Activated CD8-positive, alpha-beta T cell treated with anti-CD3 and anti-CD28 coated beads for 36 hours (primary cell): ENCODE results near the gene NPC1L1. TPM values are rescaled to one million over a fixed set of nuclear protein-coding genes. Genes with fewer than 3 reads are reported as not detected.
A peak's percentile ranks its signal among the peaks of the same experiment; 100 is the strongest.
"Not testable (repeated sequence)": the region's sequence is repeated elsewhere in the genome, so short reads cannot be mapped to it uniquely, and the experiment has no call there.

ENCODE experiments used
- ATAC-seq: fragments of 200-7000 bp; cut with Tn5 transposase; one replicate; pipeline ENCODE4 v1.10.0; 2021; ENCODE audit warnings: mild to moderate bottlenecking, moderate library complexity
- CTCF ChIA-PET: fragments of 350-600 bp; sonication (Branson Sonifier 250); formaldehyde crosslinking; loops from one replicate; lab custom pipeline; 2021; ENCODE audit warnings: antibody characterized with exemption; lab: Charles Lee
- POLR2A ChIA-PET: fragments of 350-600 bp; sonication (Branson Sonifier 250); formaldehyde crosslinking; loops from one replicate; lab custom pipeline; 2021; ENCODE audit warnings: antibody characterized with exemption; lab: Charles Lee
- DNase-seq: peaks from one replicate; pipeline ENCODE4 v3.0.0-alpha.2; 2020
- H3K27ac Mint-ChIP-seq: one replicate; pipeline ENCODE4 v1.8.0; 2021; ENCODE audit warnings: mild to moderate bottlenecking, mixed read lengths
- H3K27me3 Mint-ChIP-seq: one replicate; pipeline ENCODE4 v1.8.0; 2021; ENCODE audit warnings: mixed read lengths
- H3K36me3 Mint-ChIP-seq: one replicate; pipeline ENCODE4 v1.8.0; 2021; ENCODE audit warnings: low read depth, mixed read lengths
- H3K4me1 Mint-ChIP-seq: one replicate; pipeline ENCODE4 v1.8.0; 2021; ENCODE audit warnings: low read depth, mixed read lengths
- H3K4me3 Mint-ChIP-seq: one replicate; pipeline ENCODE4 v1.8.0; 2021; ENCODE audit warnings: mild to moderate bottlenecking, moderate library complexity, mixed read lengths
- H3K9me3 Mint-ChIP-seq: one replicate; pipeline ENCODE4 v1.8.0; 2021; ENCODE audit warnings: mixed read lengths
- CTCF ChIP-seq: fragments of 200-600 bp; IDR thresholded peaks from one replicate; pipeline ENCODE4 v1.8.0; 2022; ENCODE audit warnings: antibody characterized with exemption, mild to moderate bottlenecking
- intact Hi-C: fragments of 100-400 bp; cut with micrococcal nuclease; formaldehyde crosslinking; loops from one replicate; pipeline ENCODE4 v1.10.0; 2022
- total RNA-seq, 2 experiments: library from RNA; stranded (reverse); gene quantifications; one replicate each; pipeline ENCODE4 v1.2.3, GENCODE V29; 2021

Gene NPC1L1
- total RNA-seq, 2 experiments from 2014 or later: 0.07 TPM; not detected in 1

- CTCF ChIA-PET: interaction anchor here (0.7 to 3.4 kb wide), 37 partner anchors 9 to 570 kb away, joined by 3 to 32 read pairs (median 4); partner anchors contain the start of genes DDX56, NUDCD3 and TMED4
- TF ChIP-seq CTCF: no peak
- Mint-ChIP-seq H3K4me3 (no peak overlapping the region), H3K27ac (peak overlapping the region; percentile 17), H3K4me1 (peaks cover 14% of the 10 kb centered on the region), H3K36me3 (peaks cover 53% of the 10 kb centered on the region), H3K27me3 (no peaks in the 10 kb centered on the region), H3K9me3 (no peaks in the 10 kb centered on the region)
- POLR2A ChIA-PET: interaction anchor here (1.3 to 3.4 kb wide), 4 partner anchors 8 to 76 kb away, joined by 5 to 24 read pairs (median 9); partner anchors contain the start of genes DDX56, NUDCD3 and TMED4
- DNase-seq (no peak), ATAC-seq (peak; percentile 49)
- intact Hi-C loops: no loop called here
Measured at GRCh38 chr7:44565795-44566559, 24.8 kb upstream of the NPC1L1 start.

- ATAC-seq (peak; percentile 96), DNase-seq (peak; percentile 70)
- CTCF ChIA-PET: interaction anchor here (0.7 to 3.4 kb wide), 42 partner anchors 9 to 571 kb away, joined by 3 to 32 read pairs (median 4); partner anchors contain the start of genes DDX56, H2AZ2, NUDCD3 and TMED4
- intact Hi-C loops: no loop called here
- peak; percentile 98 for TF ChIP-seq CTCF
- Mint-ChIP-seq H3K4me3 (no peak overlapping the region), H3K27me3 (no peaks in the 10 kb centered on the region), H3K36me3 (peaks cover 49% of the 10 kb centered on the region), H3K9me3 (no peaks in the 10 kb centered on the region), H3K4me1 (peaks cover 14% of the 10 kb centered on the region), H3K27ac (peak overlapping the region; percentile 17)
- POLR2A ChIA-PET: interaction anchor here (0.8 to 3.4 kb wide), 6 partner anchors 9 to 234 kb away, joined by 3 to 24 read pairs (median 4); partner anchors contain the start of genes DDX56, NUDCD3 and PPIA
Measured at GRCh38 chr7:44565097-44565794, 24.1 kb upstream of the NPC1L1 start.

GRCh38 chr7:44564606-44565005, 23.5 kb upstream of the NPC1L1 start:
- no peak overlapping the region for H3K4me3 Mint-ChIP-seq
- intact Hi-C loops: no loop called here

GRCh38 chr7:44563171-44563679, 22.1 kb upstream of the NPC1L1 start:
- Mint-ChIP-seq H3K9me3 (no peaks in the 10 kb centered on the region), H3K4me3 (no peak overlapping the region), H3K27me3 (no peaks in the 10 kb centered on the region), H3K27ac (peak overlapping the region; percentile 57), H3K36me3 (peaks cover 32% of the 10 kb centered on the region), H3K4me1 (peaks cover 12% of the 10 kb centered on the region)
- ChIA-PET CTCF (no interaction called here), POLR2A (interaction anchor here (1.2 to 4.0 kb wide), 3 partner anchors 9 to 235 kb away, joined by 3 to 23 read pairs (median 4); partner anchors contain the start of gene DDX56)
- ATAC-seq (no peak), DNase-seq (no peak)
- intact Hi-C loops: no loop called here
- no peak for TF ChIP-seq CTCF

More at GRCh38 chr7:44564606-44565005, 23.5 kb upstream of the NPC1L1 start:
- CTCF ChIA-PET: interaction anchor here (0.9 to 3.4 kb wide), 29 partner anchors 8 to 572 kb away, joined by 3 to 32 read pairs (median 5); partner anchors contain the start of genes DDX56, H2AZ2, NUDCD3 and TMED4
- Mint-ChIP-seq H3K27ac (peak overlapping the region; percentile 17), H3K36me3 (peaks cover 44% of the 10 kb centered on the region), H3K9me3 (no peaks in the 10 kb centered on the region), H3K4me1 (peaks cover 14% of the 10 kb centered on the region), H3K27me3 (no peaks in the 10 kb centered on the region)
- DNase-seq (no peak), ATAC-seq (no peak)
- no peak for TF ChIP-seq CTCF
- POLR2A ChIA-PET: interaction anchor here (0.6 to 3.4 kb wide), 10 partner anchors 9 to 439 kb away, joined by 3 to 24 read pairs (median 4); partner anchors contain the start of genes DDX56, NUDCD3 and PPIA

- H3K27ac Mint-ChIP-seq, DNase-seq, H3K27me3 Mint-ChIP-seq, intact Hi-C loops, CTCF ChIA-PET, H3K4me3 Mint-ChIP-seq, ATAC-seq, H3K9me3 Mint-ChIP-seq: not testable (repeated sequence)
- POLR2A ChIA-PET: interaction anchor here (1.2 to 4.0 kb wide), 2 partner anchors 10 to 71 kb away, joined by 3 to 23 read pairs; partner anchors contain the start of gene DDX56
- Mint-ChIP-seq H3K36me3 (peaks cover 29% of the 10 kb centered on the region), H3K4me1 (peaks cover 10% of the 10 kb centered on the region)
Measured at GRCh38 chr7:44562622-44562962, 21.5 kb upstream of the NPC1L1 start.
